Measurements from ENCODE around the gene DNAJC5.

GRCh38 chr20:63979557-63980316, 84.8 kb downstream of the DNAJC5 start, which contains the start of gene SAMD10:
- TF ChIP-seq POLR2A (IDR thresholded peaks at IDR 0.05): no peak
- TF ChIP-seq CTCF (IDR thresholded peaks at IDR 0.05): peak in 2 of 6 experiments; percentile 24 to 33

Measured in thyroid gland (tissue), 4 donors.